ENCODE results near the gene TERT. TPM values are rescaled to one million over a fixed set of nuclear protein-coding genes. Genes with fewer than 3 reads are reported as not detected.

Gene TERT
- total RNA-seq, 3 donors from 2014 or later: 9.5 to 16.7 (median 10.5) TPM

DNA sequence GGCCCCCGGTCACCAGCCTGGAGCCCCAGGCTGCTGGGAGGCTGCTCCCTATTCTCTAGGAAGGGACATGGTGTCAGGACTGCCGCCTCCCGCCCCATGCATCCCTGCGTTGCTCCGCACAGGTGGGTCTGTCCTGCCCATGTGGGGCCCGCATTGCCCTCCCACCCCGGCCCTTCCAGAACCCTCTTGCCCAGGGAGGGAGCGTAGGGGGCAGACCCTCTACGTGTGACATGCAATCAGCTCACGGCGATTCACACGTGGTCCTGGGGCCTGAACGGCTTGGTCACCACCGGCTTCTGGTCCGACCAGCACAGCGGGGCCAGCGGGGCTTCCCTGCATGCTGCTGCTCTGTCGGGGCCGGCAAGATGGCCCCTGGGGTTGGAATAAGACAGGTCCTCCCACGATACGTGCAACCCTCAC is 84.0 kb downstream of the TERT start:
- Mint-ChIP-seq H3K9me3 (no peaks in the 10 kb centered on the region), H3K4me1 (ENCODE audit: low read depth) (no peaks in the 10 kb centered on the region), H3K4me3 (no peak overlapping the region), H3K36me3 (ENCODE audit: insufficient read depth) (no peaks in the 10 kb centered on the region), H3K27me3 (ENCODE audit: low read depth) (peaks cover 2% of the 10 kb centered on the region)
- no peak for ATAC-seq
- no peak for DNase-seq

- Mint-ChIP-seq H3K4me1 (ENCODE audit: low read depth) (no peaks in the 10 kb centered on the region), H3K9me3 (no peaks in the 10 kb centered on the region)
- DNase-seq: no peak
Observed at GRCh38 chr5:1209896-1210776, 84.7 kb downstream of the TERT start.

GRCh38 chr5:1209489-1209852 is 85.4 kb downstream of the TERT start:
- no peak for ATAC-seq
- H3K4me3 Mint-ChIP-seq: no peak overlapping the region
- no peaks in the 10 kb centered on the region for H3K9me3 Mint-ChIP-seq
- H3K36me3 Mint-ChIP-seq (ENCODE audit: insufficient read depth): no peaks in the 10 kb centered on the region
- no peak for DNase-seq
- H3K27me3 Mint-ChIP-seq (ENCODE audit: low read depth): peaks cover 2% of the 10 kb centered on the region
- H3K4me1 Mint-ChIP-seq (ENCODE audit: low read depth): no peaks in the 10 kb centered on the region

More at GRCh38 chr5:1209896-1210776, 84.7 kb downstream of the TERT start:
- H3K4me3 Mint-ChIP-seq: no peak overlapping the region
- H3K27me3 Mint-ChIP-seq (ENCODE audit: low read depth): peaks cover 2% of the 10 kb centered on the region
- no peaks in the 10 kb centered on the region for H3K36me3 Mint-ChIP-seq (ENCODE audit: insufficient read depth)
- no peak for ATAC-seq

DNA sequence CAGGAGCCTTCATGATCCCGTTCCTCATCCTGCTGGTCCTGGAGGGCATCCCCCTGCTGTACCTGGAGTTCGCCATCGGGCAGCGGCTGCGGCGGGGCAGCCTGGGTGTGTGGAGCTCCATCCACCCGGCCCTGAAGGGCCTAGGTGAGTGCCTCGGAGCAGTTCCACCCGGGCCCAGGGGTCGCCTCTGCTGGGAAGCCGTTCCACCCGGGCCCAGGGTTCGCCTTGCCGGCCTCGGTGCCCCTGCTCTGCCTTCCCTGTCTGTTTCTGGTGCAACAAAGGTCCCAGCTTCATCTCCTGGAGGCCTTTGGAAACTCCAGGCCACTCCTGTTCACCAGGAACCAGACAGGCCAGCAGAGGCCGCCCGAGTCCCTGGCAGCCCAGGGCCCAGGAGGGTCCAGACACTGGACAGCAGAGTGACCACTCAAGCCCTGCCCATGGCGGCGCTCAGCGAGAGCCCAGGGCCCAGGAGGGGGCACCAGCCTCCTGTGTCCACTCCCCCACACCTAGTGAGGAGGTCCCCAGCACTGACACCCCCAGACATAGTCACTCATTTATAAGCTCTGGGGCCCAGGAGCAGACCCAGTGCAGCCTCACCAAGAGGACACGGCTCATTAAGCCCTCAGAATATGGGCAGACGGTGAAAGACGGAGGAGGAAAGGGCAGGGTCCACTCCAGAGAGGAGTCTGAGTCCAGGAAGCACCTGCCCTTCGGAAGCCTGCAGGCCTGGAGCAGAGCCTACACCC is 86.0 kb downstream of the TERT start:
- ATAC-seq (no peak), DNase-seq (no peak)
- H3K27me3 Mint-ChIP-seq (ENCODE audit: low read depth): peaks cover 3% of the 10 kb centered on the region
- no peaks in the 10 kb centered on the region for H3K4me1 Mint-ChIP-seq (ENCODE audit: low read depth)
- H3K4me3 Mint-ChIP-seq: no peak overlapping the region
- H3K9me3 Mint-ChIP-seq: no peaks in the 10 kb centered on the region
- H3K36me3 Mint-ChIP-seq (ENCODE audit: insufficient read depth): no peaks in the 10 kb centered on the region

DNA sequence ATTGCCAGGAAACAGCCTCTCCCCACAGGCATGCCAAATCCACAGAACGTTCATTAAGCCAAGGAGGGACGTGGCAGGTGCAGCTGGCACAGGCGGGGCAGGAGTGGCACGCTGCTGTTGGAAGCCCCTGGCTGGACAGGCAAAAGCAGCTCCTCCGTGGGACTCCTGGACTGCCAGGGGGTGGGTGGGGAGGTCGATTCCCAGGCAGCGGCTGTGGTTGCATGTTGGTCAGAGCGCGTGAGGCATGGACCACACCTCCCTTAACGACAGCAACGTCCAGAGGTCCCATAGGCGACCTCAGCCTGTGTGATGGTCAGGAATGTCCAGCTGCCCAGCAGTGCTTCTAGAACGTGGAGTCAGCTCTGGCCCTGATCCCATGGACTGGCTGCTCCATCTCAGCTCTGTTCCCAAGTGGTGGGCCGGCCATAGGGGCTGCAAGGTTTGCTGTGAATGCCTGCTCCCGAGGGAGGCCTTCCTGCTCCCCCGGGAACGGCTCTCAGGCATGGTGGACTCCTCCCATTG is 86.6 kb downstream of the TERT start:
- no peak for ATAC-seq
- H3K4me1 Mint-ChIP-seq (ENCODE audit: low read depth): no peaks in the 10 kb centered on the region
- no peaks in the 10 kb centered on the region for H3K36me3 Mint-ChIP-seq (ENCODE audit: insufficient read depth)
- no peak overlapping the region for H3K4me3 Mint-ChIP-seq
- no peak for DNase-seq
- peaks cover 4% of the 10 kb centered on the region for H3K27me3 Mint-ChIP-seq (ENCODE audit: low read depth)
- no peaks in the 10 kb centered on the region for H3K9me3 Mint-ChIP-seq

- H3K4me3 Mint-ChIP-seq: no peak overlapping the region
- peaks cover 4% of the 10 kb centered on the region for H3K27me3 Mint-ChIP-seq (ENCODE audit: low read depth)
- H3K4me1 Mint-ChIP-seq (ENCODE audit: low read depth): no peaks in the 10 kb centered on the region
- H3K9me3 Mint-ChIP-seq: no peaks in the 10 kb centered on the region
- ATAC-seq (no peak), DNase-seq (no peak)
- no peaks in the 10 kb centered on the region for H3K36me3 Mint-ChIP-seq (ENCODE audit: insufficient read depth)
Observed at GRCh38 chr5:1207555-1207954, 87.3 kb downstream of the TERT start.

GRCh38 chr5:1206521-1207412 is 88.1 kb downstream of the TERT start:
- Mint-ChIP-seq H3K9me3 (no peaks in the 10 kb centered on the region), H3K36me3 (ENCODE audit: insufficient read depth) (no peaks in the 10 kb centered on the region), H3K4me3 (no peak overlapping the region), H3K27me3 (ENCODE audit: low read depth) (peaks cover 4% of the 10 kb centered on the region), H3K4me1 (ENCODE audit: low read depth) (no peaks in the 10 kb centered on the region)
- no peak for ATAC-seq
- DNase-seq: no peak

- Mint-ChIP-seq H3K4me3 (no peak overlapping the region), H3K36me3 (ENCODE audit: insufficient read depth) (no peaks in the 10 kb centered on the region), H3K4me1 (ENCODE audit: low read depth) (no peaks in the 10 kb centered on the region), H3K9me3 (no peaks in the 10 kb centered on the region), H3K27me3 (ENCODE audit: low read depth) (peaks cover 4% of the 10 kb centered on the region)
- DNase-seq (no peak), ATAC-seq (no peak)
Observed at GRCh38 chr5:1205255-1206180, 89.3 kb downstream of the TERT start.

DNA sequence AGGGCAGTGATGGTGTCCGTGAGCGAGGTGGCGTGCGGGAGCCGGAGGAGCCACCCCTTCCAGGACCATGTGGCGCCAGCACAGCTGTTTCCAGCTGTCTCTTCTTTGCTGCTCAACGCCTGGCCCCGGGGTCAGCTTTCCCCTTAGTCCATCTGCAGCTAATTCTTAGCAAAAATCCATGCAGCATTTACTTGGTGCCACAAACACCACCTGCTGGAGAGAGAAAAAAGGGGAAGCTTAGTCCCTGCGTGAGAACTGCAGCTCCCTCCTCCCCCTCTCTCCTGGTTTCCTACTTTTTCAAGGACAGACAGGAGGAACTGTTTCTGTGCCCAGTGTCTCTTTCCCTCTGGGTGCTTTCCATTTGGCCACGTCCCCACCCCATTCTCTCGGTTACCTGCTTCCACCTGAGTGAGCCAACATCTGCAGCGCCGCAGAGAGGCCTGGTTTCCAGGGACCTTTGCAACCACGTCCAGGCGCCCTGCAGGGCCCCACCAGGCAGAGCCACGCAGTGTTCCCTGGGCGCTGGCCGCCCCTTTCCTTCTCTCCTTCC is 90.1 kb downstream of the TERT start:
- H3K9me3 Mint-ChIP-seq: no peaks in the 10 kb centered on the region
- no peak for ATAC-seq
- H3K36me3 Mint-ChIP-seq (ENCODE audit: insufficient read depth): no peaks in the 10 kb centered on the region
- no peak for DNase-seq
- peaks cover 4% of the 10 kb centered on the region for H3K27me3 Mint-ChIP-seq (ENCODE audit: low read depth)
- no peak overlapping the region for H3K4me3 Mint-ChIP-seq
- H3K4me1 Mint-ChIP-seq (ENCODE audit: low read depth): no peaks in the 10 kb centered on the region

DNA sequence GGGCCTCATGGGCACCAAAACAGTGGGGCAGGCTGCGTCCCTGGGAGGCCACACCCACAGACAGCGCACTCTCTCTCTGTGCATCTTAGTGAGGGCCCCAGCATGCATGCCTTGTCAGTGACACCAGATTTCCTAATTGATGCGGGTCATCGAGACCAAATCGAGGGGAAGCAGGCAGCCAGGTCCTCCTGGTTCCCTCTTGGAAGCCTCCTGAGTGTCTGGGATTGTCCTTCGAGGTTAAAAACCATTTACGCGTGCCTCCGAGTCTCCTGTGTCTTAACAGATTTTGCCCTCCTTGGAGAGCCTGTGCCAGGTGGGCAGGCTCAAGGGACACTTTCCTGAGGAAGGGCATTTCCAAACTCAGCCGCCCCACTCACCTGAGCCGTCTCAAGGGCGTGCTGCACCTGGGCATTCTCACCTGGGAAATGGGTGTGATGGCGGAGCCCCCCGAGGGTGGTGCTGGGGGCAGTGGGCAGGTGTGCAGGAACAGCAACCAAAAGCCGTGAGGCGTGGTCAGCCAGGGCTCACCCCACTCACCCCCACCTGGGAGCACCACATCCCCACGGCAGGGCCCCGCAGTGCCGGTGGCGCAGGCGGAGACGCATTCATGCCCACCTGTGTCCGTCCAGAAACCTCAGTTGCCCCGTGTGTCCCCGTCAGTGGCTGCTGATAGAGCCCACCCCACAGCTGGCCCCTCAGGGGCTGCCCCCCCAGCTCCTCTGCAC is 90.7 kb downstream of the TERT start:
- H3K9me3 Mint-ChIP-seq: no peaks in the 10 kb centered on the region
- H3K36me3 Mint-ChIP-seq (ENCODE audit: insufficient read depth): no peaks in the 10 kb centered on the region
- no peaks in the 10 kb centered on the region for H3K4me1 Mint-ChIP-seq (ENCODE audit: low read depth)
- H3K4me3 Mint-ChIP-seq: no peak overlapping the region
- DNase-seq (no peak), ATAC-seq (no peak)
- peaks cover 4% of the 10 kb centered on the region for H3K27me3 Mint-ChIP-seq (ENCODE audit: low read depth)

- Mint-ChIP-seq H3K4me1 (ENCODE audit: low read depth) (no peaks in the 10 kb centered on the region), H3K36me3 (ENCODE audit: insufficient read depth) (no peaks in the 10 kb centered on the region), H3K9me3 (no peaks in the 10 kb centered on the region), H3K27me3 (ENCODE audit: low read depth) (peaks cover 4% of the 10 kb centered on the region), H3K4me3 (no peak overlapping the region)
- ATAC-seq: peak in 1 of 2 donors; percentile 21
- no peak for DNase-seq
Observed at GRCh38 chr5:1203311-1203967, 91.4 kb downstream of the TERT start.
